Natural killer cell (primary cell): ENCODE results near the gene ZFAND2A. TPM values are rescaled to one million over a fixed set of nuclear protein-coding genes. Genes with fewer than 3 reads are reported as not detected.

Experiments used
- ATAC-seq, 3 donors: fragments of 150-1000 bp in 2 of 3; fragments of 200-7000 bp in 1 of 3; cut with Tn5 transposase; 1 replicate in 1 of 3; 2 replicates in 2 of 3; pipeline ENCODE4 v1.10.0; 2021; ENCODE audit warnings: mild to moderate bottlenecking in 2 of 3, moderate library complexity in 2 of 3
- DNase-seq, 2 donors: peaks; one replicate each; pipeline versions ENCODE4 v3.0.0 to v3.0.0-alpha.2; 2013 to 2021; ENCODE audit warnings: mixed read lengths in 1 of 2
- H3K27ac ChIP-seq: one replicate; pipeline ENCODE4 v1.5.1; 2013; ENCODE audit warnings: mild to moderate bottlenecking, low read length
- H3K27me3 ChIP-seq: one replicate; pipeline ENCODE4 v1.6.1; 2013; ENCODE audit warnings: low read length; ENCODE audit not compliant: control insufficient read depth, insufficient read depth
- H3K36me3 ChIP-seq: one replicate; pipeline ENCODE4 v1.6.1; 2013; ENCODE audit warnings: low read length; ENCODE audit not compliant: control insufficient read depth, insufficient read depth
- H3K4me1 ChIP-seq: one replicate; pipeline ENCODE4 v1.6.1; 2013; ENCODE audit warnings: low read length; ENCODE audit not compliant: control insufficient read depth, insufficient read depth
- H3K4me3 ChIP-seq: one replicate; pipeline ENCODE4 v1.5.1; 2013; ENCODE audit warnings: low read length
- H3K9me3 ChIP-seq: one replicate; pipeline ENCODE4 v1.6.1; 2013; ENCODE audit warnings: low read length; ENCODE audit not compliant: control insufficient read depth, insufficient read depth
- H3K27ac Mint-ChIP-seq, 2 donors: one replicate each; pipeline ENCODE4 v1.8.0; 2022; ENCODE audit warnings: mild to moderate bottlenecking in 2 of 2, mixed read lengths in 2 of 2, moderate library complexity in 1 of 2
- H3K27me3 Mint-ChIP-seq, 2 donors: one replicate each; pipeline ENCODE4 v1.8.0; 2022; ENCODE audit warnings: low read depth in 2 of 2, mixed read lengths in 2 of 2
- H3K36me3 Mint-ChIP-seq: one replicate; pipeline ENCODE4 v1.8.0; 2022; ENCODE audit warnings: mixed read lengths
- H3K4me1 Mint-ChIP-seq, 2 donors: one replicate each; pipeline ENCODE4 v1.8.0; 2022; ENCODE audit warnings: mixed read lengths in 2 of 2
- H3K4me3 Mint-ChIP-seq: one replicate; pipeline ENCODE4 v1.8.0; 2022; ENCODE audit warnings: mild to moderate bottlenecking, moderate library complexity, mixed read lengths
- H3K9me3 Mint-ChIP-seq, 2 donors: one replicate each; pipeline ENCODE4 v1.8.0; 2022; ENCODE audit warnings: mixed read lengths in 2 of 2
- CTCF ChIP-seq: fragments of 200-600 bp; IDR thresholded peaks from one replicate; pipeline ENCODE4 v1.8.0; 2022; ENCODE audit warnings: antibody characterized with exemption
- WGBS: methylation state at CpG from one replicate; pipeline ENCODE4 v1.1.7; 2013; ENCODE audit warnings: missing lambda C conversion rate; ENCODE audit not compliant: insufficient coverage; 5-methylcytosine and 5-hydroxymethylcytosine counted together
- intact Hi-C: fragments of 100-400 bp; cut with micrococcal nuclease; formaldehyde crosslinking; loops from one replicate; pipeline ENCODE4 v1.14.2; 2022
- total RNA-seq, 4 donors: library from RNA; stranded (reverse); fragments of 120-200 nt in 1 of 4; gene quantifications; one replicate each; pipeline versions ENCODE4 v1.2.3 to v1.2.4, GENCODE V29; 2013 to 2022

The ZFAND2A gene
- total RNA-seq, 3 donors from 2014 or later (not counting 1 experiment from before 2014, with no cell fraction given) = 99.1 to 122 (median 106) TPM

- Histone ChIP-seq H3K4me3 (no peak overlapping the region), H3K27ac (no peak overlapping the region), H3K36me3 (no peaks in the 10 kb centered on the region), H3K27me3 (no peaks in the 10 kb centered on the region), H3K9me3 (no peaks in the 10 kb centered on the region), H3K4me1 (no peaks in the 10 kb centered on the region)
- H3K27ac Mint-ChIP-seq = no peak overlapping the region
- TF ChIP-seq CTCF = no peak
- DNase-seq (no peak), ATAC-seq (no peak)
- peaks cover 3 to 5% of the 10 kb centered on the region in 2 donors for H3K4me1 Mint-ChIP-seq
- H3K9me3 Mint-ChIP-seq = no peaks in the 10 kb centered on the region
- intact Hi-C loops = no loop called here
- no peaks in the 10 kb centered on the region for H3K36me3 Mint-ChIP-seq
- no peaks in the 10 kb centered on the region for H3K27me3 Mint-ChIP-seq
- no peak overlapping the region for H3K4me3 Mint-ChIP-seq
- WGBS = 95% methylated on average over 43 of the region's 43 CpGs
These were observed 47.1 kb downstream of the ZFAND2A start for GRCh38 chr7:1112625-1113547.

- Mint-ChIP-seq H3K27me3 (no peaks in the 10 kb centered on the region), H3K4me1 (no peaks in the 10 kb centered on the region), H3K36me3 (no peaks in the 10 kb centered on the region), H3K4me3 (no peak overlapping the region), H3K27ac (no peak overlapping the region), H3K9me3 (no peaks in the 10 kb centered on the region)
- Histone ChIP-seq H3K27ac (no peak overlapping the region), H3K36me3 (no peaks in the 10 kb centered on the region), H3K9me3 (no peaks in the 10 kb centered on the region), H3K27me3 (no peaks in the 10 kb centered on the region), H3K4me1 (no peaks in the 10 kb centered on the region), H3K4me3 (no peak overlapping the region)
- intact Hi-C loops = no loop called here
- no peak for ATAC-seq
- no peak for DNase-seq
- 92% methylated on average over 9 of the region's 9 CpGs for WGBS
- TF ChIP-seq CTCF = no peak
These were observed 47.9 kb downstream of the ZFAND2A start for GRCh38 chr7:1112109-1112508.

- no peaks in the 10 kb centered on the region for H3K4me1 ChIP-seq
- TF ChIP-seq CTCF = no peak
- intact Hi-C loops = no loop called here
- no peaks in the 10 kb centered on the region for H3K36me3 ChIP-seq
- Mint-ChIP-seq H3K36me3 (no peaks in the 10 kb centered on the region), H3K9me3 (no peaks in the 10 kb centered on the region), H3K27ac (no peak overlapping the region), H3K27me3 (no peaks in the 10 kb centered on the region), H3K4me3 (no peak overlapping the region), H3K4me1 (no peaks in the 10 kb centered on the region)
- H3K27me3 ChIP-seq = no peaks in the 10 kb centered on the region
- DNase-seq (no peak), ATAC-seq (no peak)
- H3K9me3 ChIP-seq = no peaks in the 10 kb centered on the region
- 96% methylated on average over 2 of the region's 3 CpGs for WGBS
- no peak overlapping the region for H3K4me3 ChIP-seq
- H3K27ac ChIP-seq = no peak overlapping the region
These were observed 48.8 kb downstream of the ZFAND2A start for GRCh38 chr7:1111156-1111555.
